GM12891 (cell line): ENCODE measurements around the gene ARHGAP26.

Source experiments
- POLR2A ChIP-seq: IDR thresholded peaks from 2 replicates; pipeline ENCODE4 v1.6.1; 2011; ENCODE audit warnings: low read depth, low read length, control low read depth
- POLR2AphosphoS5 ChIP-seq: IDR thresholded peaks from 2 replicates; pipeline ENCODE4 v1.6.1; 2011; ENCODE audit warnings: low read depth, low read length, control low read depth
- POU2F2 ChIP-seq: IDR thresholded peaks from 2 replicates; pipeline ENCODE4 v1.6.1; 2011; ENCODE audit warnings: low read depth, mild to moderate bottlenecking, control low read depth, low read length, moderate library complexity
- SPI1 ChIP-seq: IDR thresholded peaks from 2 replicates; pipeline ENCODE4 v1.6.1; 2011; ENCODE audit warnings: low read depth, low read length, control low read depth
- TAF1 ChIP-seq: IDR thresholded peaks from 2 replicates; pipeline ENCODE4 v1.6.1; 2011; ENCODE audit warnings: low read depth, low read length, control low read depth

DNA sequence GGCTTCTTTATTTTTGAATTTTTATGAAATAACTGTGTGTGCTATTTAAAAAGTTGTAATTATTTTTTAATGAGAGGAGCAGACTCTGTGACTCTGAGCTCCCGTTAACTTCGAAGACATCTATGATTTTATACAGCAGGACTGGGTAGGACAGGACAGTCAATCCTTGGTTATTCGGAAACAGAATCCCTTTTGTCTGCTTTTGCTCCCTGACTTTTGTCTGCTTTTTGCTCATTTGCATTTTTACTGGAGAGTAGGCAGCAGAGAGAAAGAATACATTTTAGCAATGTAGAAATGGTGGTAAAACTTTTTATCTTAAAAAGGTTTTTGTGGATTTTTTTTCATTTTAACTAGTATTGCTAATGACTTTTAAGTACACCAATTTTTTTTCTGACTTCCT lies 303.6 kb downstream of the ARHGAP26 start:
- TF ChIP-seq TAF1 (no peak), POLR2A (no peak), SPI1 (no peak), POLR2AphosphoS5 (no peak), POU2F2 (no peak)
